IPS DF 6.9 (cell line): ENCODE results near the gene RFXAP.

Experiments used
- DNase-seq: peaks from one replicate; pipeline ENCODE4 v3.0.0-alpha.2; 2013; ENCODE audit warnings: low read depth, low spot score
- H3K27ac ChIP-seq: one replicate; pipeline ENCODE4 v1.5.1; 2013; ENCODE audit warnings: low read length, control low read depth
- H3K27me3 ChIP-seq: 2 replicates; pipeline ENCODE4 v1.6.1; 2013; ENCODE audit warnings: mild to moderate bottlenecking, low read length; ENCODE audit not compliant: control insufficient read depth, insufficient read depth
- H3K36me3 ChIP-seq: 2 replicates; pipeline ENCODE4 v1.6.1; 2013; ENCODE audit warnings: low read length; ENCODE audit not compliant: control insufficient read depth, insufficient read depth
- H3K4me1 ChIP-seq: 2 replicates; pipeline ENCODE4 v1.6.1; 2013; ENCODE audit warnings: low read length; ENCODE audit not compliant: control insufficient read depth, insufficient read depth
- H3K4me3 ChIP-seq: 2 replicates; pipeline ENCODE4 v1.5.1; 2013; ENCODE audit warnings: mild to moderate bottlenecking, low read length
- H3K9me3 ChIP-seq: 2 replicates; pipeline ENCODE4 v1.6.1; 2013; ENCODE audit warnings: low read length, inconsistent platforms; ENCODE audit not compliant: control insufficient read depth, insufficient read depth
- WGBS: extraction: QIAGEN DNeasy Blood & Tissue Kit; methylation state at CpG from one replicate; pipeline ENCODE4 v1.1.7; 2013; ENCODE audit warnings: mixed read lengths, missing lambda C conversion rate; ENCODE audit not compliant: insufficient read length, insufficient coverage; 5-methylcytosine and 5-hydroxymethylcytosine counted together

Gene RFXAP

GRCh38 chr13:36862002-36862685, 43.1 kb downstream of the RFXAP start:
- H3K36me3 ChIP-seq = no peaks in the 10 kb centered on the region
- no peak overlapping the region for H3K27ac ChIP-seq
- no peak for DNase-seq
- no CpG with 5 or more reads among the region's 6 CpGs for WGBS
- no peaks in the 10 kb centered on the region for H3K9me3 ChIP-seq
- H3K27me3 ChIP-seq = no peaks in the 10 kb centered on the region
- H3K4me3 ChIP-seq = no peak overlapping the region
- no peaks in the 10 kb centered on the region for H3K4me1 ChIP-seq

DNA sequence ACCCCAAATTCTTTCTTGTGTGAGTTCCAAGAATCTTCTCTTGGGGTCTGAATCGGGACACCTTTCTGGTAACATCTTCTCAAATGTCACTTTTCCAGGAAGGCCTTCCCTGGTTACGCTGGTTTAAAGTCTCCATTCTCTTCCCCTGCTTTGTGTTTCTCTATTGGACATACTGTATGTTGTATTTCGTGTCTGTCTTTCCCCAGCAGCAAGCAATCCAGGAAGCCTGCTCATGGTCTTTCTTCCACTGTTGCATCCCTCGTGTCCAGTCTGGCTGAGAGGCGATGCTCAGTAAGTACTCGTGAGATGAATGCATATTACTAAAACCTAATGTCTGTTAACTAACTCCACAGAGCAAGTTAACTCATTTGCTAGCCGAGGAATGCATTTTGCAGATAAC, 43.7 kb downstream of the RFXAP start:
- no peak for DNase-seq
- Histone ChIP-seq H3K27me3 (no peaks in the 10 kb centered on the region), H3K27ac (no peak overlapping the region), H3K36me3 (no peaks in the 10 kb centered on the region), H3K4me3 (no peak overlapping the region), H3K9me3 (no peaks in the 10 kb centered on the region), H3K4me1 (no peaks in the 10 kb centered on the region)
- WGBS = no CpG with 5 or more reads among the region's 7 CpGs

DNA sequence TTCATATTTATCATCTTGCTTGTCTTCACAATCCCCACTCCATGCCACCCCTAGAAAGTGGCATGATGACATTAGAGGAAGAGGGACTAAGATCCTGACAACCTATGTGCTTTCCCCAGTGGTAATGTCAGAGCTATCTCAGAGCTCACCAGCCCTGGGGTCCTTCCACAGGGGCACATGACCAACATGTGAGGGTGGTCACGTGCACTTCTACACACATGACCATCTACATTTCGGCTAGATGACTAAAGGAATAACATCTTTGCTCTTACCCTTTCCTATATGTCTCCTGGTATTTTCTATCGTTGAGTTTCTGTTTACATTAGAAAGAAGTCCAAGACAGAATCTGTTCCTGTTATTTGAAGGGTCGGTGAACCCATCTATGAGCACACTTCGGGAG, 46.2 kb downstream of the RFXAP start:
- no peak overlapping the region for H3K27ac ChIP-seq
- no peaks in the 10 kb centered on the region for H3K36me3 ChIP-seq
- no CpG with 5 or more reads among the region's 5 CpGs for WGBS
- DNase-seq = no peak
- H3K4me3 ChIP-seq = no peak overlapping the region
- H3K4me1 ChIP-seq = no peaks in the 10 kb centered on the region
- H3K27me3 ChIP-seq = no peaks in the 10 kb centered on the region
- H3K9me3 ChIP-seq = no peaks in the 10 kb centered on the region

DNA sequence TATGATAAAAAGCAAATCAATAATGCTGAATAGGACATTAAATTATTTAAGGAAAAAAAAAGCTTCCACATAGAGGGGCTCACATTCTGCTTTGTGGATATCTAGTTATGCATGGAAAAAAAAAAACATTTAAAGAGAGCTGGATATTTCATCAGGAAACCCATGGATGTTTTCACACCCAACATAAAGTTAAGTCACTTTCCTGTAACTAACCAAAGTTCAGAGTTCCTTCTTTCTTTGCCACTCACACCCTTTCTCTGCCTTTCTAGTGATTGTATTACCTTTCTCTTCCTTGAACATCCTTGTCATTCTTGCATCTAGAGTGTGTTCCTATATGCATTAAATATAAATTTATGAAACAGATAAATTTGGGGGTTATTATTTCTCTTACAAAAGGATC, 47.2 kb downstream of the RFXAP start:
- Histone ChIP-seq H3K27me3 (no peaks in the 10 kb centered on the region), H3K27ac (no peak overlapping the region), H3K9me3 (no peaks in the 10 kb centered on the region), H3K4me1 (no peaks in the 10 kb centered on the region), H3K4me3 (no peak overlapping the region), H3K36me3 (no peaks in the 10 kb centered on the region)
- DNase-seq = no peak

DNA sequence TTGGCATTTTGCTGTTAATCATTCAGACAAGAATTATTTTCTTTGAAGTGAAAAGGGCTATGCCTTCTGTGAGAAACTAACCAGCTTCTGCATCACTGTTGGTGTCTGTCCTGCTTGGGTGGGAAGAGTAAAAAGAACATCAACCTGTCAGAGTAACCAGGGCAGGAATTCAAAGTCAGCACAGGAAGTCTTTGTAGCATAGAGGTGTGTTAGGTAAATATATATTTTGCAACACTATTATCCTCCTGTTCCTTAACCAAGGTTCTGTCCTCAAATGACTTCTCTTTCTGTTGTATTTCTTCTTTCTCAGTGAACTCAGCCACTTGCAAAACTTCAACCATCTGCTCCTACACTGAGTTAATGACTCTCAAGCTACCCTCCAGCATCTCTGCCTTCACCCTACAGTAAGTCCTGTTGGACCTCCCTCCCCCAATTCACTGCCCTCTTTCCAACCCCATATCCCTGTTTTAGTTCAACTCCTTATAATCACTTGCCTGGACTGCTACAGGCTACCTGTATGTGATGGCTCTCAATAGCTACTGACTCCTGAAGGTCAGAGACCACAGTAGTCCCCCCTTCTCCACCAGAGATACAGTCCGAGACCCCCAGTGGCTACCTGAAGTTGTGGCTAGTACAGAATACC, 51.1 kb downstream of the RFXAP start:
- H3K27ac ChIP-seq = no peak overlapping the region
- no peaks in the 10 kb centered on the region for H3K9me3 ChIP-seq
- no peaks in the 10 kb centered on the region for H3K36me3 ChIP-seq
- DNase-seq = no peak
- WGBS = no CpG with 5 or more reads among the region's 1 CpG
- H3K4me1 ChIP-seq = no peaks in the 10 kb centered on the region
- no peaks in the 10 kb centered on the region for H3K27me3 ChIP-seq
- H3K4me3 ChIP-seq = no peak overlapping the region

DNA sequence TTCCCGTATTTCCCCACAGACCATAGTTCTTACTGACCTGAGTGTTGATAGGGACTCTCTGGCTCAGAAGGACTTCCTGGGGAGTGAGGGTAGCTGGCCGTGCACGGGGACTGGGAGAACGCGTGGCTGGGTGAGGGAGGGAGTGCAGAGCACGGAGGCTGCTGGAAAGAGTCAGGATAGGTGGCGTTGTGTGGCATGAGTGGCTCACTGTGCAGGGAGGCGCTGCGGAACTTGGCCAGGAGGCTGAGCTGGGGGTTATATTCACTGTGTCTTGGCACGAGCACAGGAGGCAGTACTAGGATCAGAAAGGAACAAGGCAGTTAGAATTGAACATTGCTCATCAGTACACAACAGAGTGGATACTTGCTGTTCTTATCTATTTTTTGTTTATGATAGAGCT, 53.6 kb downstream of the RFXAP start:
- H3K27ac ChIP-seq = no peak overlapping the region
- no CpG with 5 or more reads among the region's 10 CpGs for WGBS

GRCh38 chr13:36875431-36875830, 56.4 kb downstream of the RFXAP start:
- no peaks in the 10 kb centered on the region for H3K9me3 ChIP-seq
- DNase-seq = no peak
- H3K4me3 ChIP-seq = no peak overlapping the region
- WGBS = no CpG with 5 or more reads among the region's 4 CpGs
- H3K27me3 ChIP-seq = no peaks in the 10 kb centered on the region
- no peaks in the 10 kb centered on the region for H3K4me1 ChIP-seq
- H3K27ac ChIP-seq = no peak overlapping the region
- H3K36me3 ChIP-seq = no peaks in the 10 kb centered on the region

More for the DNA sequence above, 53.6 kb downstream of the RFXAP start:
- H3K4me1 ChIP-seq = no peaks in the 10 kb centered on the region
- no peaks in the 10 kb centered on the region for H3K9me3 ChIP-seq
- H3K27me3 ChIP-seq = no peaks in the 10 kb centered on the region
- no peak overlapping the region for H3K4me3 ChIP-seq
- no peaks in the 10 kb centered on the region for H3K36me3 ChIP-seq
- DNase-seq = no peak

GRCh38 chr13:36875961-36876360, 56.9 kb downstream of the RFXAP start:
- H3K27ac ChIP-seq = no peak overlapping the region
- 100% methylated on average over 1 of the region's 4 CpGs for WGBS
- no peaks in the 10 kb centered on the region for H3K9me3 ChIP-seq
- DNase-seq = no peak
- no peaks in the 10 kb centered on the region for H3K27me3 ChIP-seq
- H3K4me3 ChIP-seq = no peak overlapping the region
- no peaks in the 10 kb centered on the region for H3K36me3 ChIP-seq
- H3K4me1 ChIP-seq = no peaks in the 10 kb centered on the region
